ENCODE measurements around the gene PVR. TPM values are rescaled to one million over a fixed set of nuclear protein-coding genes. Genes with fewer than 3 reads are reported as not detected.
"Not testable (repeated sequence)": the region's sequence is repeated elsewhere in the genome, so short reads cannot be mapped to it uniquely, and the experiment has no call there.

The PVR gene
- polyA plus RNA-seq, 1 donor, result 37.2 TPM

- DNase-seq, result no peak
These were observed 26.4 kb upstream of the PVR start for GRCh38 chr19:44617110-44617880.

- DNase-seq, result no peak
These were observed 24.9 kb upstream of the PVR start for GRCh38 chr19:44618640-44619357.

- no peak for DNase-seq
These were observed 23.0 kb upstream of the PVR start for GRCh38 chr19:44620667-44621066.

GRCh38 chr19:44621367-44621766 lies 22.3 kb upstream of the PVR start:
- DNase-seq, result no peak

- no peak for DNase-seq
These were observed 20.6 kb upstream of the PVR start for GRCh38 chr19:44623080-44623479.

GRCh38 chr19:44623626-44624025 lies 20.1 kb upstream of the PVR start:
- DNase-seq, result no peak

- DNase-seq, result no peak
These were observed 18.8 kb upstream of the PVR start for GRCh38 chr19:44624840-44625354.

- not testable (repeated sequence) for DNase-seq
These were observed 18.1 kb upstream of the PVR start for GRCh38 chr19:44625637-44626036.

GRCh38 chr19:44626048-44626624 lies 17.6 kb upstream of the PVR start:
- DNase-seq, result no peak

- no peak for DNase-seq
These were observed 16.1 kb upstream of the PVR start for GRCh38 chr19:44627631-44628030.

- DNase-seq, result no peak
These were observed 14.9 kb upstream of the PVR start for GRCh38 chr19:44628793-44629192.

GRCh38 chr19:44631611-44632010 lies 12.1 kb upstream of the PVR start:
- not testable (repeated sequence) for DNase-seq

GRCh38 chr19:44634058-44634457 lies 9.7 kb upstream of the PVR start:
- not testable (repeated sequence) for DNase-seq

GRCh38 chr19:44634785-44635184 lies 8.9 kb upstream of the PVR start:
- DNase-seq, result no peak

- no peak for DNase-seq
These were observed 7.9 kb upstream of the PVR start for GRCh38 chr19:44635581-44636438.

- no peak for DNase-seq
These were observed 7.0 kb upstream of the PVR start for GRCh38 chr19:44636439-44637389.

- DNase-seq, result no peak
These were observed 6.3 kb upstream of the PVR start for GRCh38 chr19:44637390-44637764.

GRCh38 chr19:44640518-44640917 lies 3.2 kb upstream of the PVR start:
- no peak for DNase-seq

- DNase-seq, result no peak
These were observed 2.0 kb upstream of the PVR start for GRCh38 chr19:44641501-44642265.

GRCh38 chr19:44642377-44642776 lies 1.3 kb upstream of the PVR start:
- DNase-seq, result no peak

All from left kidney (tissue), 2 donors.